H9 (cell line): ENCODE data around the gene NT5C1B. TPM values are rescaled to one million over a fixed set of nuclear protein-coding genes. Genes with fewer than 3 reads are reported as not detected.

Experiments used
- DNase-seq: peaks from one replicate; pipeline ENCODE4 v3.0.0-alpha.2; 2017
- H2AFZ ChIP-seq: one replicate; pipeline ENCODE4 v1.6.1; 2013; ENCODE audit warnings: mild to moderate bottlenecking, low read length, control low read depth, moderate library complexity
- H2AK5ac ChIP-seq: 2 replicates; pipeline ENCODE4 v1.6.1; 2013; ENCODE audit warnings: low read length, control low read depth, mixed read lengths; ENCODE audit not compliant: insufficient read length
- H2BK120ac ChIP-seq: one replicate; pipeline ENCODE4 v1.6.1; 2013; ENCODE audit warnings: low read depth, mild to moderate bottlenecking, low read length, control low read depth, inconsistent platforms; ENCODE audit not compliant: poor library complexity, severe bottlenecking
- H2BK12ac ChIP-seq: 2 replicates; pipeline ENCODE4 v1.6.1; 2013; ENCODE audit warnings: low read length, control low read depth, mixed read lengths, low read depth; ENCODE audit not compliant: insufficient read length
- H2BK15ac ChIP-seq: 2 replicates; pipeline ENCODE4 v1.6.1; 2013; ENCODE audit warnings: low read depth, low read length, control low read depth
- H2BK20ac ChIP-seq: one replicate; pipeline ENCODE4 v1.6.1; 2013; ENCODE audit warnings: low read depth, mild to moderate bottlenecking, low read length, control low read depth, inconsistent platforms; ENCODE audit not compliant: poor library complexity, severe bottlenecking
- H2BK5ac ChIP-seq: 2 replicates; pipeline ENCODE4 v1.6.1; 2013; ENCODE audit warnings: low read length, control low read depth, mixed read lengths; ENCODE audit not compliant: insufficient read length
- H3K14ac ChIP-seq: 2 replicates; pipeline ENCODE4 v1.6.1; 2013; ENCODE audit warnings: low read length, control low read depth; ENCODE audit not compliant: insufficient read depth
- H3K18ac ChIP-seq: 2 replicates; pipeline ENCODE4 v1.6.1; 2013; ENCODE audit warnings: low read depth, mild to moderate bottlenecking, mixed read lengths, low read length, control low read depth; ENCODE audit not compliant: insufficient read length
- H3K23ac ChIP-seq: 2 replicates; pipeline ENCODE4 v1.6.1; 2013; ENCODE audit warnings: low read length, control low read depth, mixed read lengths, low read depth; ENCODE audit not compliant: insufficient read length
- H3K23me2 ChIP-seq: 2 replicates; pipeline ENCODE4 v1.6.1; 2013; ENCODE audit warnings: low read depth, mild to moderate bottlenecking, mixed read lengths, low read length, control low read depth; ENCODE audit not compliant: insufficient read length, poor library complexity, severe bottlenecking
- H3K27ac ChIP-seq: 2 replicates; pipeline ENCODE4 v1.5.1; 2013; ENCODE audit warnings: low read length, control low read depth, mixed read lengths, low read depth; ENCODE audit not compliant: insufficient read length
- H3K27me3 ChIP-seq: 2 replicates; pipeline ENCODE4 v1.6.1; 2013; ENCODE audit warnings: low read length, control low read depth, inconsistent platforms; ENCODE audit not compliant: insufficient read depth
- H3K4ac ChIP-seq: 2 replicates; pipeline ENCODE4 v1.6.1; 2013; ENCODE audit warnings: low read depth, mild to moderate bottlenecking, control low read depth, inconsistent platforms, low read length, moderate library complexity
- H3K4me1 ChIP-seq: 2 replicates; pipeline ENCODE4 v1.6.1; 2013; ENCODE audit warnings: low read length, control low read depth, inconsistent platforms; ENCODE audit not compliant: insufficient read depth
- H3K4me2 ChIP-seq: 2 replicates; pipeline ENCODE4 v1.6.1; 2013; ENCODE audit warnings: low read length, control low read depth, mixed read lengths; ENCODE audit not compliant: insufficient read length, insufficient read depth
- H3K56ac ChIP-seq: 2 replicates; pipeline ENCODE4 v1.6.1; 2013; ENCODE audit warnings: low read depth, mild to moderate bottlenecking, mixed read lengths, low read length, control low read depth; ENCODE audit not compliant: insufficient read length
- H3K79me1 ChIP-seq: 2 replicates; pipeline ENCODE4 v1.6.1; 2013; ENCODE audit warnings: low read depth, mild to moderate bottlenecking, moderate library complexity, low read length, control low read depth, inconsistent platforms; ENCODE audit not compliant: insufficient read depth, poor library complexity, severe bottlenecking
- H3K79me2 ChIP-seq: 2 replicates; pipeline ENCODE4 v1.6.1; 2013; ENCODE audit warnings: low read length, control low read depth, inconsistent platforms; ENCODE audit not compliant: insufficient read depth
- H3K9ac ChIP-seq: 2 replicates; pipeline ENCODE4 v1.6.1; 2013; ENCODE audit warnings: low read length, control low read depth, mixed read lengths; ENCODE audit not compliant: insufficient read length; ENCODE audit errors: extremely low read depth
- H3K9me3 ChIP-seq: one replicate; pipeline ENCODE4 v1.6.1; 2013; ENCODE audit warnings: low read depth, low read length, inconsistent platforms; ENCODE audit not compliant: control insufficient read depth
- H3T11ph ChIP-seq: one replicate; pipeline ENCODE4 v1.6.1; 2013; ENCODE audit warnings: mild to moderate bottlenecking, low read length, control low read depth, inconsistent platforms
- H4K20me1 ChIP-seq: one replicate; pipeline ENCODE4 v1.6.1; 2013; ENCODE audit not compliant: control insufficient read depth, insufficient read length, insufficient read depth
- H4K5ac ChIP-seq: 2 replicates; pipeline ENCODE4 v1.6.1; 2013; ENCODE audit warnings: low read depth, mild to moderate bottlenecking, mixed read lengths, low read length, control low read depth; ENCODE audit not compliant: insufficient read length
- H4K8ac ChIP-seq: replicated peaks from 2 replicates; pipeline ENCODE4 v1.6.1; 2013; ENCODE audit warnings: low read length, control low read depth, mixed read lengths, low read depth; ENCODE audit not compliant: insufficient read length
- H4K91ac ChIP-seq: 2 replicates; pipeline ENCODE4 v1.6.1; 2013; ENCODE audit warnings: low read depth, mild to moderate bottlenecking, moderate library complexity, mixed read lengths, low read length, control low read depth; ENCODE audit not compliant: insufficient read length
- H3K27ac Mint-ChIP-seq, 3 experiments: 2 replicates in 2 of 3; 3 replicates in 1 of 3; pipeline ENCODE4 v1.8.0; 2020 to 2021; ENCODE audit warnings: mixed read lengths in 3 of 3, mild to moderate bottlenecking in 1 of 3, moderate library complexity in 1 of 3
- H3K27me3 Mint-ChIP-seq: 2 replicates; pipeline ENCODE4 v1.8.0; 2021; ENCODE audit warnings: low read depth, mild to moderate bottlenecking, moderate library complexity, mixed read lengths
- H3K36me3 Mint-ChIP-seq, 3 experiments: 2 replicates in 2 of 3; 3 replicates in 1 of 3; pipeline ENCODE4 v1.8.0; 2020 to 2021; ENCODE audit warnings: low read depth in 3 of 3, mixed read lengths in 3 of 3; ENCODE audit not compliant: insufficient read depth in 1 of 3
- H3K4me1 Mint-ChIP-seq, 2 experiments: 2 replicates each; pipeline ENCODE4 v1.8.0; 2020; ENCODE audit warnings: mixed read lengths in 2 of 2
- H3K4me3 Mint-ChIP-seq, 2 experiments: 2 replicates in 1 of 2; 3 replicates in 1 of 2; pipeline ENCODE4 v1.8.0; 2020 to 2021; ENCODE audit warnings: mild to moderate bottlenecking in 2 of 2, mixed read lengths in 2 of 2, moderate library complexity in 1 of 2
- H3K9me3 Mint-ChIP-seq, 2 experiments: 2 replicates in 1 of 2; 3 replicates in 1 of 2; pipeline ENCODE4 v1.8.0; 2020; ENCODE audit warnings: mild to moderate bottlenecking in 2 of 2, mixed read lengths in 2 of 2, moderate library complexity in 1 of 2
- WGBS: extraction: QIAGEN DNeasy Blood & Tissue Kit; methylation state at CpG from one replicate; pipeline ENCODE4 v1.1.7; 2013; ENCODE audit warnings: missing lambda C conversion rate, low lambda C conversion rate, mixed read lengths; ENCODE audit not compliant: insufficient read length; ENCODE audit errors: extremely low coverage; 5-methylcytosine and 5-hydroxymethylcytosine counted together
- total RNA-seq: library from RNA; stranded (reverse); gene quantifications from 2 replicates; pipeline ENCODE4 v1.2.1, GENCODE V29; 2021
- TF ChIP-seq, protein P1 (sequence below): fragments of 200-600 bp; sonication (generic); conservative IDR thresholded peaks from 3 replicates; pipeline ENCODE4 v1.8.0; 2021; ENCODE audit warnings: antibody characterized with exemption, mild to moderate bottlenecking

NT5C1B gene
- total RNA-seq, 1 experiment from 2014 or later = not detected

DNA sequence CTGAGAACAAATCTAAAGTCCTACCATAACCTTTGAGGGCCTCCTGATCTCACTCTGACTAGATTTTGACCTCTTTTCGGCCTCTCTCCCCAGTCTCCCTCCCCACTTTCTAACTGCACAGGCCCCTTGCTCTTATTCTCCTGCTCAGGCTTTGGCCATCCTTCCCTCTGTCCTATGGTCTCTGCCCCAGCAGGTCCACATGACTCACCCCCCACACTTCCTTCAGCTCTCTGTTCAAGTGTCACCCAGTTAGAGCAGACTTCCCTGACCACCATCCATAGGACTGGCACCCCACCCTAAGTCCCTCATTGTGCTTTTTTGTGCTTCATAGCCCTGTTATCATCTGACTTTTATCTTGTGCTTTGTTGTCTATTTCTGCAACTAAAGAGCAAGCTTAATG lies 41.2 kb upstream of the NT5C1B start:
- H3K27me3 Mint-ChIP-seq = no peaks in the 10 kb centered on the region; the same call in 1 of the 2 replicates
- Histone ChIP-seq H3T11ph (no peak overlapping the region), H2BK5ac (no peak overlapping the region), H2BK120ac (no peak overlapping the region), H2AFZ (no peak overlapping the region), H4K5ac (no peak overlapping the region), H3K4me2 (no peak overlapping the region), H2BK12ac (no peak overlapping the region), H2BK20ac (no peak overlapping the region), H3K23ac (no peak overlapping the region), H3K23me2 (no peaks in the 10 kb centered on the region), H2AK5ac (no peak overlapping the region), H3K18ac (no peak overlapping the region), H3K27ac (no peak overlapping the region), H3K14ac (no peak overlapping the region), H3K27me3 (no peaks in the 10 kb centered on the region), H3K4ac (no peak overlapping the region), H3K4me1 (no peaks in the 10 kb centered on the region), H3K9ac (no peak overlapping the region), H3K9me3 (peaks cover 6% of the 10 kb centered on the region), H4K91ac (no peak overlapping the region), H3K56ac (no peak overlapping the region), H2BK15ac (no peak overlapping the region), H3K79me2 (no peaks in the 10 kb centered on the region), H4K20me1 (no peaks in the 10 kb centered on the region), H3K79me1 (no peaks in the 10 kb centered on the region), H4K8ac (no peak overlapping the region)
- DNase-seq = no peak
- WGBS = no CpG with 5 or more reads among the region's 1 CpG
- TF ChIP-seq, protein P1, sequence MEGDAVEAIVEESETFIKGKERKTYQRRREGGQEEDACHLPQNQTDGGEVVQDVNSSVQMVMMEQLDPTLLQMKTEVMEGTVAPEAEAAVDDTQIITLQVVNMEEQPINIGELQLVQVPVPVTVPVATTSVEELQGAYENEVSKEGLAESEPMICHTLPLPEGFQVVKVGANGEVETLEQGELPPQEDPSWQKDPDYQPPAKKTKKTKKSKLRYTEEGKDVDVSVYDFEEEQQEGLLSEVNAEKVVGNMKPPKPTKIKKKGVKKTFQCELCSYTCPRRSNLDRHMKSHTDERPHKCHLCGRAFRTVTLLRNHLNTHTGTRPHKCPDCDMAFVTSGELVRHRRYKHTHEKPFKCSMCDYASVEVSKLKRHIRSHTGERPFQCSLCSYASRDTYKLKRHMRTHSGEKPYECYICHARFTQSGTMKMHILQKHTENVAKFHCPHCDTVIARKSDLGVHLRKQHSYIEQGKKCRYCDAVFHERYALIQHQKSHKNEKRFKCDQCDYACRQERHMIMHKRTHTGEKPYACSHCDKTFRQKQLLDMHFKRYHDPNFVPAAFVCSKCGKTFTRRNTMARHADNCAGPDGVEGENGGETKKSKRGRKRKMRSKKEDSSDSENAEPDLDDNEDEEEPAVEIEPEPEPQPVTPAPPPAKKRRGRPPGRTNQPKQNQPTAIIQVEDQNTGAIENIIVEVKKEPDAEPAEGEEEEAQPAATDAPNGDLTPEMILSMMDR = no peak
- no peak overlapping the region for H3K4me3 Mint-ChIP-seq
- no peaks in the 10 kb centered on the region for H3K4me1 Mint-ChIP-seq
- peaks cover 37 to 41% of the 10 kb centered on the region in 2 experiments for H3K9me3 Mint-ChIP-seq
- H3K27ac Mint-ChIP-seq = no peak overlapping the region
- peaks cover 12 to 35% (median 25%) of the 10 kb centered on the region in 3 experiments for H3K36me3 Mint-ChIP-seq
